PFSK-1 (cell line): ENCODE results near the gene ATRNL1.

Source experiments
- FOXP2 ChIP-seq: optimal IDR thresholded peaks from 2 replicates; pipeline ENCODE3; 2011; ENCODE audit warnings: borderline replicate concordance, control low read depth, inconsistent platforms; ENCODE audit not compliant: insufficient read depth; ENCODE audit errors: extremely low read length, extremely low read depth
- POLR2AphosphoS5 ChIP-seq: IDR thresholded peaks from 2 replicates; pipeline ENCODE4 v1.6.1; 2012; ENCODE audit warnings: low read depth, mild to moderate bottlenecking, control low read depth, low read length, moderate library complexity
- REST ChIP-seq, 2 experiments: IDR thresholded peaks; 2 replicates each; pipeline versions ENCODE4 v1.6.1 to v1.8.0; 2011 to 2012; ENCODE audit warnings: low read depth in 2 of 2, low read length in 2 of 2, control low read depth in 1 of 2, inconsistent platforms in 1 of 2, mild to moderate bottlenecking in 1 of 2, moderate library complexity in 1 of 2; ENCODE audit not compliant: insufficient read depth in 1 of 2
- SIN3A ChIP-seq: IDR thresholded peaks from 2 replicates; pipeline ENCODE4 v1.6.1; 2012; ENCODE audit warnings: mild to moderate bottlenecking, low read length, moderate library complexity, borderline replicate concordance; ENCODE audit not compliant: insufficient read depth
- TAF1 ChIP-seq: IDR thresholded peaks from 2 replicates; pipeline ENCODE4 v1.6.1; 2012; ENCODE audit warnings: low read length, control low read depth, borderline replicate concordance; ENCODE audit not compliant: insufficient read depth

Gene ATRNL1

GRCh38 chr10:115052226-115052625 is 40.9 kb upstream of the ATRNL1 start:
- TF ChIP-seq TAF1 (no peak), POLR2AphosphoS5 (no peak), REST (IDR thresholded peaks at IDR 0.05; ENCODE audit: insufficient read depth in 1 of 2, low read depth in 2 of 2, low read length in 2 of 2) (no peak), SIN3A (no peak), FOXP2 (no peak)

GRCh38 chr10:115052728-115053127 is 40.4 kb upstream of the ATRNL1 start:
- TF ChIP-seq POLR2AphosphoS5, result no peak
- TF ChIP-seq REST (IDR thresholded peaks at IDR 0.05; ENCODE audit: insufficient read depth in 1 of 2, low read depth in 2 of 2, low read length in 2 of 2), result no peak
- no peak for TF ChIP-seq FOXP2
- TF ChIP-seq SIN3A, result no peak
- TF ChIP-seq TAF1, result no peak

GRCh38 chr10:115056186-115056585 is 37.0 kb upstream of the ATRNL1 start:
- TF ChIP-seq REST (IDR thresholded peaks at IDR 0.05; ENCODE audit: insufficient read depth in 1 of 2, low read depth in 2 of 2, low read length in 2 of 2), result no peak
- TF ChIP-seq POLR2AphosphoS5, result no peak
- no peak for TF ChIP-seq SIN3A
- TF ChIP-seq FOXP2, result no peak
- TF ChIP-seq TAF1, result no peak

- TF ChIP-seq REST (IDR thresholded peaks at IDR 0.05; ENCODE audit: insufficient read depth in 1 of 2, low read depth in 2 of 2, low read length in 2 of 2), result no peak
Measured at GRCh38 chr10:115059301-115059898, 33.8 kb upstream of the ATRNL1 start.

- no peak for TF ChIP-seq POLR2AphosphoS5
- TF ChIP-seq FOXP2, result no peak
- TF ChIP-seq REST (IDR thresholded peaks at IDR 0.05; ENCODE audit: insufficient read depth in 1 of 2, low read depth in 2 of 2, low read length in 2 of 2), result no peak
- no peak for TF ChIP-seq SIN3A
- TF ChIP-seq TAF1, result no peak
Measured at GRCh38 chr10:115063701-115064658, 29.2 kb upstream of the ATRNL1 start.
